Left ventricle myocardium inferior (tissue), 1 donor: ENCODE results near the gene CDK5. TPM values are rescaled to one million over a fixed set of nuclear protein-coding genes. Genes with fewer than 3 reads are reported as not detected.

Source experiments
- DNase-seq: peaks from one replicate; pipeline ENCODE4 v3.0.0-alpha.2; 2020
- H3K27ac ChIP-seq: fragments of 200-600 bp; replicated peaks from 2 replicates; pipeline ENCODE4 v1.8.0; 2021
- H3K27me3 ChIP-seq: fragments of 200-600 bp; 2 replicates; pipeline ENCODE4 v1.8.0; 2021; ENCODE audit warnings: low read depth
- H3K36me3 ChIP-seq: fragments of 200-600 bp; 2 replicates; pipeline ENCODE4 v1.8.0; 2021
- H3K4me1 ChIP-seq: fragments of 200-600 bp; 2 replicates; pipeline ENCODE4 v1.8.0; 2021
- H3K4me3 ChIP-seq: fragments of 200-600 bp; 2 replicates; pipeline ENCODE4 v1.8.0; 2021; ENCODE audit warnings: mild to moderate bottlenecking, moderate library complexity
- H3K9me3 ChIP-seq: fragments of 200-600 bp; replicated peaks from 2 replicates; pipeline ENCODE4 v1.8.0; 2021
- CTCF ChIP-seq: fragments of 200-600 bp; IDR thresholded peaks from 2 replicates; pipeline ENCODE4 v1.8.0; 2021; ENCODE audit warnings: antibody characterized with exemption, mild to moderate bottlenecking, borderline replicate concordance
- intact Hi-C: fragments of 100-400 bp; cut with micrococcal nuclease; formaldehyde crosslinking; loops from one replicate; pipeline ENCODE4 v1.11.0; 2022
- total RNA-seq: library from RNA; stranded (reverse); fragmentation: NEBNext Ultra II Directional; extraction: Animal tissue kit (Norgen Biotek cat#: 25700); gene quantifications from one replicate; pipeline ENCODE4 v1.2.1, GENCODE V29; 2021
- donor health status: DM: no; HTN: yes; CAD: no; lungs with severe emphysema.

The CDK5 gene
- total RNA-seq, 1 donor from 2014 or later: 9.6 TPM

- no peak overlapping the region for H3K27ac ChIP-seq
- no peaks in the 10 kb centered on the region for H3K9me3 ChIP-seq
- no peaks in the 10 kb centered on the region for H3K27me3 ChIP-seq
- no peaks in the 10 kb centered on the region for H3K36me3 ChIP-seq
- peaks cover 45% of the 10 kb centered on the region for H3K4me1 ChIP-seq
- DNase-seq: no peak
- intact Hi-C loops: no loop called here
- no peak for TF ChIP-seq CTCF
- no peak overlapping the region for H3K4me3 ChIP-seq
These were observed 1.4 kb downstream of the CDK5 start for GRCh38 chr7:151056283-151056665.

DNA sequence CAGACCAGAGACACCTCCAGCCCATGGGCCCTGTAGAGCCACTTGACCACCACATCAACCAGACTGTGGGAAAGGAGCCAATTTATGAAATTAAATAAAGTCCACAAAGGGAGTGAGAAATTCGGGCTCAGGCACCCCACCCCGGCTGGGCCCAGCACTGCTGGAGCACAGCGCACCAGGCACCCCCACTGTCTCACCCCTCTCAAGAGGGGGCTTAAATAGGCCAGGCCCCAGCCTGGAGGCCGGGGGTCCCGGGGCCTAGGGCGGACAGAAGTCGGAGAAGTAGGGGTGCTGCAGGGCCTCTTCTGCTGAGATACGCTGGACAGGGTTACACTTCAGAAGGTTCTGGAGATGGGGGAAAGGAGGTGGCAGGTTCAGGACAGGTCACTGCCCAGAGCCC lies 3.9 kb downstream of the CDK5 start:
- no peak overlapping the region for H3K4me3 ChIP-seq

DNA sequence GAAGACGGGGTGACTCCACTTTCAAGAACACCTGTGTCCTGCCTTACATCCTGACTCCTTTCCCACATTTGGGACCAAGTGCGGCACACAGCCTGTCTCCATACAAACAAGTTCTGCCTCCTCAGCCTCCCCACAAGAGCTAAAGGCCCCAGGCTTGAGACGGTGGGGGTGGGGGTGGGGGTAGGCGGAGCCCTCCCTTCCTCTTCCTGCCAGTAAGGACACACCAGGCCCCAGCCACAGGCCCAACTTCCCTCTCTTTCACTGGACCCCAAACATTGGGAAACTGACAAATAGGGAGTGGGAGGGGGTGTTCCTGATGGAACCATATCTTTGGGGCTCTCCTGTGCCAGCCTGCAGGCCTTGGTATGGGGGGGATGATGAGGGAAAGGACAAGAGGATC lies 4.6 kb downstream of the CDK5 start:
- Histone ChIP-seq H3K36me3 (no peaks in the 10 kb centered on the region), H3K4me1 (peaks cover 22% of the 10 kb centered on the region), H3K9me3 (no peaks in the 10 kb centered on the region), H3K27me3 (peaks cover 8% of the 10 kb centered on the region), H3K4me3 (no peak overlapping the region), H3K27ac (no peak overlapping the region)
- TF ChIP-seq CTCF: no peak
- intact Hi-C loops: no loop called here
- no peak for DNase-seq

More for the DNA sequence above, 3.9 kb downstream of the CDK5 start:
- DNase-seq: no peak
- peaks cover 28% of the 10 kb centered on the region for H3K4me1 ChIP-seq
- intact Hi-C loops: no loop called here
- H3K27me3 ChIP-seq: peaks cover 8% of the 10 kb centered on the region
- no peaks in the 10 kb centered on the region for H3K36me3 ChIP-seq
- H3K9me3 ChIP-seq: no peaks in the 10 kb centered on the region
- H3K27ac ChIP-seq: no peak overlapping the region
- TF ChIP-seq CTCF: no peak

DNA sequence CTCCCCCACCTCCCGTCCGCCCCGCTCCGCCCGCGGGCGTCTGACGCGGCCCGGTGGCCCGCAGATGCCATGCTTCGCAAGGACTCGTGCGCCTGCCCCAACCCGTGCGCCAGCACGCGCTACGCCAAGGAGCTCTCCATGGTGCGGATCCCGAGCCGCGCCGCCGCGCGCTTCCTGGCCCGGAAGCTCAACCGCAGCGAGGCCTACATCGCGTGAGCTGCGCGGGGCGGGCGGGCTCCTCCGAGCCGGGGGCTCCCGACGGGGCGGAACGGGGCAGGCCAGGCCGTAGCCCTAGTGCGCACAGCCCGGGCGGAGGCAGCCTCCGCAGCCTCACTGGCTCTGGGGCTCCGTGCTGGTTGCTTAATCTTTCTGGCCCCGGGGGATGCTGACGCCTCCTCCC lies 6.6 kb downstream of the CDK5 start:
- Histone ChIP-seq H3K36me3 (no peaks in the 10 kb centered on the region), H3K27me3 (peaks cover 8% of the 10 kb centered on the region), H3K9me3 (no peaks in the 10 kb centered on the region), H3K27ac (no peak overlapping the region), H3K4me3 (peak overlapping the region; percentile 36), H3K4me1 (peaks cover 10% of the 10 kb centered on the region)
- intact Hi-C loops: no loop called here
- DNase-seq: peak; percentile 52
- no peak for TF ChIP-seq CTCF

GRCh38 chr7:151048911-151049463 lies 8.7 kb downstream of the CDK5 start:
- Histone ChIP-seq H3K36me3 (peaks cover 12% of the 10 kb centered on the region), H3K4me3 (no peak overlapping the region), H3K4me1 (peaks cover 10% of the 10 kb centered on the region), H3K9me3 (no peaks in the 10 kb centered on the region), H3K27me3 (peaks cover 8% of the 10 kb centered on the region), H3K27ac (no peak overlapping the region)
- intact Hi-C loops: no loop called here
- no peak for DNase-seq
- TF ChIP-seq CTCF: no peak
